ES-I3 (cell line): ENCODE results near the gene DUS4L.

Experiments used
- H3K36me3 ChIP-seq: 2 replicates; pipeline ENCODE4 v1.6.1; 2013; ENCODE audit warnings: mild to moderate bottlenecking, low read length, control low read depth, moderate library complexity; ENCODE audit not compliant: insufficient read depth
- H3K4me1 ChIP-seq: 2 replicates; pipeline ENCODE4 v1.6.1; 2013; ENCODE audit warnings: mild to moderate bottlenecking, control low read depth, low read length; ENCODE audit not compliant: insufficient read depth
- H3K9ac ChIP-seq: 2 replicates; pipeline ENCODE4 v1.6.1; 2013; ENCODE audit warnings: low read depth, mild to moderate bottlenecking, low read length, moderate library complexity
- H3K9me3 ChIP-seq: 2 replicates; pipeline ENCODE4 v1.6.1; 2013; ENCODE audit warnings: mild to moderate bottlenecking, low read length, moderate library complexity; ENCODE audit not compliant: control insufficient read depth, insufficient read depth

The DUS4L gene

DNA sequence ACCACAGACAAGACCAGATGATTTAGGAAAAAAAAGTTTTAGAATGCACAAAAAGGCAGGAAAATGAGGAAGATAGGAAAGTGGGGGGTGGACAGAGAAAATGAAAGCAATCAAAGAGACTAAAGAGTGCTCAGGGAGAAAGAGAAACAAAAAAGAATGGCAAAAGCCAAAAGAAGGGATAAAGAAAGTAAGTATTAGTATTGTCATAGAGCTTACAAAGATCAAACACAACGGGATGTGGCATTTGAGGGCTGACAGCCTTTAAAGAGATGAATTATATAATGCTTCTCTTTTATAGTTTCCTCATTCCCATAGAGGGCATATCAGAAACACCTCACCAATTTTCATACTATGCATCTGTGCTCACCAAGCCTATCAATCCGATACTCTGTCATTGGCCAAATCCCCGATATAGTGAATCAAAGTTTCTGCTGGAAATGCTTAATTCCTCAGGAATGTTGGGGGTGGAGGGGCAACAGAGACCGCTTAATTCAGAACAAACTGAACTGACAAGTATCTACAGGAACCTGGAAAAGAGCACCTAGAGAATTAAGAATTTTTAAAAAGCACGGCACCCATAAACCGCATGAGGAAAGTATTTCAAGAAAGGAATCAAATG lies 2.8 kb upstream of the DUS4L start:
- peaks cover 10% of the 10 kb centered on the region; the same call in 1 of the 2 replicates for H3K4me1 ChIP-seq
- 0 out of 2 replicates have a peak, but pooled peaks cover 3% of the 10 kb centered on the region for H3K36me3 ChIP-seq
- H3K9ac ChIP-seq: no peak overlapping the region
- no peaks in the 10 kb centered on the region for H3K9me3 ChIP-seq

DNA sequence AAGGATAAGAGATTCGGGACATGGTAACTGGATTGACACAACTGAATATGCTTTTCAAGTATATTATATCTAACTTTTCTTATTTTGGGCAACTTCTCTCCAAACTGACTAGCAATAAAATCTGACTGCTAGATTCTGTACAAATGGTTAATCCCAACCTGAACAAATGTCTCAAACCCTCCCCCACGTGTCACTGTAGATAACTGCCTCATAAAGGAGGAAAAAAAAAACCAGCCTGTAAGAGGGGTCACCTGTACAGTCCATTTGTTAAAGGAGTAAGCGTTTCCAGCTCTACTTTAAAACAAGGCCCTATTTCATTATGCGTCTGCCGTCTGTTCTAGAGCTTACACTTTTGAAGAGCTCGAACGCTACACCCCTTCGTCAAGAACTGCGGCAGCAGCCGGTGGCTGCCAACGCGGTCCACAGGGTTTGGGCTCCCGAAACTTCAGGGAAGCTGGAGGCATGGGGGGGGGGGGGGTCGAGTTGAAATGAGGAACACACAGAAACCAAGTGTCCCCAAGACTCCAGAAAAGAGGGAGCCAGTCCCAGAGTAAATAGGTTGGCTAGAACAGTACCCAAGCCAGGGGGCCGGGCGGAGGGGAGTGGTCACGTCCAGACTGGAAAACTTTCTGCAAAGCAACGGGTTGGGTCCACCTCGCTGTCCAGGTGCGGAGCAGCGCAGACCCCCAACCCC lies 543 bp upstream of the DUS4L start:
- Histone ChIP-seq H3K9me3 (no peaks in the 10 kb centered on the region), H3K9ac (peak overlapping the region; percentile 96), H3K36me3 (no peaks in the 10 kb centered on the region), H3K4me1 (peaks cover 10% of the 10 kb centered on the region; the same call in 1 of the 2 replicates)

GRCh38 chr7:107564553-107565298 lies 955 bp downstream of the DUS4L start:
- Histone ChIP-seq H3K9me3 (no peaks in the 10 kb centered on the region), H3K4me1 (peaks cover 10% of the 10 kb centered on the region; the same call in 1 of the 2 replicates), H3K9ac (peak overlapping the region; percentile 96), H3K36me3 (no peaks in the 10 kb centered on the region)

DNA sequence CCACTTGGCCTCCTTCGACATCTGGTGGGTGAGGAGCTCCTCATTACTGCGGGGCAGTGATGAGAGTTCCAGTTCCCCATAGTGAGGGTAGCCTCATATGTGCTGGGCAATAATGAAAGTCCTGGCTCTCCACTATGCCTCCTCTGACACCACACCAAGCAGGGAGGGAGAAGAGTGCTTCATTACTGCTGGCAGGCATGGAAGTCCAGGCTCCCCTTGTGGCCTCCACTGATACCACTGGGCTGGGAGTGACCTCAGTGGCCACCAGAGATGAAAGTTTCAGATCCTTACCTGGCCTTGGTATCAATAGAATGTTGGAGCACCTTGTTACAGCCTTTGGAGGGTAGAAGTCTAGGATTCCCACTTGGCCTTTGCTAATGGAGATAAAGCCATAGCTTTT lies 6.5 kb downstream of the DUS4L start:
- Histone ChIP-seq H3K9me3 (no peaks in the 10 kb centered on the region), H3K9ac (no peak overlapping the region), H3K36me3 (0 out of 2 replicates have a peak, but pooled peaks cover 3% of the 10 kb centered on the region), H3K4me1 (0 out of 2 replicates have a peak, but pooled peaks cover under 1% of the 10 kb centered on the region)

GRCh38 chr7:107573537-107573936 lies 9.8 kb downstream of the DUS4L start:
- Histone ChIP-seq H3K9ac (no peak overlapping the region), H3K4me1 (no peaks in the 10 kb centered on the region), H3K9me3 (no peaks in the 10 kb centered on the region), H3K36me3 (0 out of 2 replicates have a peak, but pooled peaks cover 3% of the 10 kb centered on the region)

DNA sequence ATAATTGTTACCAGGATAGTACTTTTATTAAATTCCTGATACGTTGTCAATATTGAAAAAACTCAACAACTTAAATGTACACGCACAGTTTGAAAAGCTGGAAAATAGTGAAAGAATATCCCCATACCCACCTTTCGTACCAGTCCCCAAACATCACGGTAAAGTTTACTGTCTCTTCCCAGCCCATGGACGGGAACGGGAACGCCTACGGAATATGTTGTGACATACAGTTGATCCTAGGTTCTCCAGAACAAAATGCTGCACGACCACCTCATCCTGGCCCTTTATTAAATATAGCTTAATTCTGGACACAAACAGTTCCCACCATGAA lies 15.7 kb downstream of the DUS4L start:
- Histone ChIP-seq H3K9me3 (no peaks in the 10 kb centered on the region), H3K4me1 (no peaks in the 10 kb centered on the region), H3K9ac (peak overlapping the region; percentile 75), H3K36me3 (no peaks in the 10 kb centered on the region)

DNA sequence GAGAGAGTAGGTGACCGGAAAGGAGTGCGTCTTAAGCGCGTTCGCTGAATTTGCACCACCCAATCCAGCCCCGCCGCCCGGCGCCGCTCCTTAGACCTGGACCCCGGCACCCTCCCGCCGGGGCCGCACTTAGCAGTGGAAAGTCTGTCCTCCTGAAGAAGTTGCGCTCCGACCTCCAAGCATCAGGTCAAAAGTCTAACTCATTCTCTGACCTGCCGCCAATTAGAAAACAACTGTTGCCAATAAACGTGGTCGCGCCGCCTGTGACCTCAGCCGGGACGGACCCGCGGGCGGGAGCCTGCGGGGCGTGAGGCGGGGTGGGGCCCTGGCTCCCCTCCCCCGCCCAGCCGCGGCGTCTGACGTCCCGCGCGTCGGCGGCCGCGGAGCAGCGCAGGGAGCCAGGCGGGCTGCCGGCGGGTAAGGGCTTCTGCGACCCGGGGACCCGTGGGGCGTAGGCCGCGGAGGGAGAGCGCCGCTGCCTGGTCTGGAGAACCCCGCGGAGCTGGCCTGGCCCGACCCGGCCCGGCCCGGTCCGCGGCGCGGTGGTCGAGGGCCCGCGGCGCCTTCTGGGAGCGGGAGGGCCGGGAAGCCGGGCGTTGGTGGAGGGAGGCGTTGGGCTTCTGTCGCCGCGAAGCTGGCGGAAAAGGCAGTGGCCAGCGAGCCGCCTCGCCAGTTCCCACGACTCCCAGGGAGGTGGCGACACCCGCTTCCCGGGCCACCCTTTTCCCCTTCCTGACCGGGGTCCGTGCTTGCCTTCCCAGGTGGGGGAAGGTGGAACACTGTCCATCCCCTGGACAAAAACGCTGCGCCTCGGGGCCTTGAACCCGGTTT lies 16.3 kb downstream of the DUS4L start, which contains the start of gene BCAP29:
TSS of gene BCAP29 (plus strand) at position 362 of the 831 bp plus-strand sequence. CDS start 527 bp downstream, outside the sequence.
- Histone ChIP-seq H3K36me3 (no peaks in the 10 kb centered on the region), H3K9ac (peak within 1 kb of the TSS; percentile 75), H3K9me3 (no peaks in the 10 kb centered on the region), H3K4me1 (no peaks in the 10 kb centered on the region)

DNA sequence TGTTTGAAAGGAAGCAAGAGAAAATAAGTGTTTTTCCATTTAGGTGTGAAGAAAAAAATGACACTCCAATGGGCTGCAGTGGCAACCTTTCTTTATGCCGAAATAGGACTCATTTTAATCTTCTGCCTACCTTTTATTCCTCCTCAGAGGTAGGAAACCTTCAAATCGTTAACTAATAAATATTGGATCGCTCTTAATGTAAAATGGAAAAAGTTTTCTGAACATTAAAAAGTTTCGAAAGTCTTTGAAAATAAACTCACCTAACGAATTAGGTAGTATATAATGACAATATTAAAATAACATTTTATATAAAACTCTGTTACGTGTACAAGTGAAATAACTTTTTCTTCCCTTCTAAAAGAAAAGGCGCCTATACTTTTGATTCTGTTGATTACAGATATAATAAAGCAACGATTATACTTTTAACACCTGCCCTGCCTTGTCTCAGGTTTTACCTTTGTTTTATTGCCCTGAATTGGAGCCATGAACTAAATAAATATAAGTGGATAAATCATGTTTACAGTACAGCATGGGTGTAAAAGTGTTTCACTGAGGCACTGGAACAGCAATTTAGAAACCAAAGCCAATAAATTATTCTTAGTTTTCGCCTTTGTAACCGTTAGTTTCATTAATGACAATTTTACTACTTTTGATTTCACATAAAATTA lies 17.1 kb downstream of the DUS4L start:
- Histone ChIP-seq H3K9ac (peak overlapping the region; percentile 75), H3K36me3 (no peaks in the 10 kb centered on the region), H3K4me1 (no peaks in the 10 kb centered on the region), H3K9me3 (no peaks in the 10 kb centered on the region)

GRCh38 chr7:107581387-107582013 lies 17.7 kb downstream of the DUS4L start:
- H3K9me3 ChIP-seq: no peaks in the 10 kb centered on the region
- no peak overlapping the region for H3K9ac ChIP-seq
- no peaks in the 10 kb centered on the region for H3K36me3 ChIP-seq
- H3K4me1 ChIP-seq: no peaks in the 10 kb centered on the region

DNA sequence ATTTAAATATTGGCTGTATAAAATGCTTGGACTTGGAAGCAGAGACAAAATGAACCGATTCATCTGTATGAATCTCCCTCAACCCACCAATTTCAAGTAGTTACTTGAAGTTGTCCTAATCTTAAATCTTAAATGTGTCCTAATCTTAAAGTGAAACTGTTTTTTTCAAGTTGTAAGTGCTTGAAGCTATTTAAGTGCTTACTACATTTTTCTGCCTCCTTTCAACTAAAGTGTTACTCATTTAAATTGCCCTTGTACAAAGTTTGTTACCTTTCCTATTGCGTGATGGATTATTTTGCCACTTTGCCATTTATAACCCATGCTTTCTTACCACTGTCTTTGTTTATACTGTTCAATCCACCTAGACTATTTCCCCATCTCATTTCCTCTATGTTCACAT lies 19.1 kb downstream of the DUS4L start:
- Histone ChIP-seq H3K9me3 (no peaks in the 10 kb centered on the region), H3K4me1 (no peaks in the 10 kb centered on the region), H3K36me3 (no peaks in the 10 kb centered on the region), H3K9ac (no peak overlapping the region)

DNA sequence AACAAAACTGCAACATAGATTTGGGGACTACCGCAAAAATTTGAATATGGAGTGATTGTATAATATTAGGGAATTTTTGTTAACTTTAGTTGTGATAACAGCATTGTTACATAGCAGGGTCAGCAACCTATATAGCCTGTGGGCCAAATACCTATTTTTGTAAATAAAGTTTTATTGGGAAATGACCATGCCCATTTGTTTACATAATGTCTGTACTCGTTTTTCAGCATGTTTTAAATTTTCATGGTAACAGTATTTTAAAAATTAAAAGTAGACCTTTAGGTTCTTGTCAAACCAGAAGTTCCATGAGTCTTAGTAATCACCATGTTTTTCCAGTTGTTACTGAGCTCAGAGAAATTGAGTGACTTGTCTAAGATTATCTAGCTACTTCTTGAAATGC lies 20.9 kb downstream of the DUS4L start:
- Histone ChIP-seq H3K4me1 (no peaks in the 10 kb centered on the region), H3K9me3 (no peaks in the 10 kb centered on the region), H3K9ac (no peak overlapping the region), H3K36me3 (no peaks in the 10 kb centered on the region)

DNA sequence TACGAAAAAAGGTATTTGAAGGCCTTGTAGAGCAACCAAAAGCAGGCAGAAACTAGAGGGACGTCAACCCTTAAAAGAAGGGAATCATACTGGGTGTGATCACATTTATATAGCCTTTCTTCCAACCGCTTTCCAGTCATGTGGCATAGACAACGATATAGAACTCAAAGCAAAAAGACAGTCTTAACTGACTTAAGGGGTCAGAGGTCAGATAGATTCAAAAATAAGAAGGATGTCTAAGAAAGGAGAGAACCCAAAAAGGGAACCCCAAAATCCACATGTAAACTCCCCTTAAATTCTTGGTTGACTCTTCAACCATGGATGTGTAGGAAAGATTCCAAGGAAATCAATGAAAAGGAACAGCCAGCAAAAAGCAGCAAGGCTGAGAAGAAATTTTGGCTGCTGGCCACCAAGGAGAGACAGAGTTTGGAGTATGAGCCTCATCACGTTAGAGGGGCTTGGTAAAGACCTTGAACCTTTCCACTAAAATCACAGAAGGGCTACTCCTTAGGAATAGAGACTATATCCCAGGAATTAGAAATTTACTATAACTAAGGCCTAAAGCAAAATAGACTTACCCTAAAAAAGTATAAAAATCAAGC lies 24.9 kb downstream of the DUS4L start:
- no peaks in the 10 kb centered on the region for H3K4me1 ChIP-seq
- H3K36me3 ChIP-seq: no peaks in the 10 kb centered on the region
- H3K9me3 ChIP-seq: no peaks in the 10 kb centered on the region

DNA sequence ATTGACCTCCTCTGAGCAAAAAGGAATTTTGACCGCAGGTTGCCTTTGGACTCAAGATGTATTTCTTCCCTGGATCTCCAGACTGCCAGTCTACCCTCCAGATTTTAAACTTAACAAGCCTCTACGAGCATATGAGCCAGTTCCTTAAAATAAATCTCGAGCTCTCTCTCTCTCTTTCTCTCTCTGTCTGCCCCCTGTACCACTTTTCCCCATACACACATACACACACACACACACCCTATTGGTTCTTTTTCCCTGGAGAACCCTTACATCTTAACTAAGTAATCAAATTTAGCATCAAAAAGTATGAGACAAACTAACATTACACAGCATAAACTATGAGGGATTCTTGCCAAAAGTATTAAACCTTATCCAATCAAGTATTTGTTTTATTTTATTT lies 27.6 kb downstream of the DUS4L start:
- H3K9ac ChIP-seq: no peak overlapping the region
- H3K4me1 ChIP-seq: no peaks in the 10 kb centered on the region
- no peaks in the 10 kb centered on the region for H3K9me3 ChIP-seq
- H3K36me3 ChIP-seq: no peaks in the 10 kb centered on the region

More for the DNA sequence above, 24.9 kb downstream of the DUS4L start:
- H3K9ac ChIP-seq: no peak overlapping the region
